ENCODE data around the gene GABRB1. TPM values are rescaled to one million over a fixed set of nuclear protein-coding genes. Genes with fewer than 3 reads are reported as not detected.

GABRB1 gene
- total RNA-seq, 1 donor from 2014 or later, result 1.0 TPM

- ATAC-seq (no peak), DNase-seq (ENCODE audit: missing footprints) (no peak)
- intact Hi-C loops (cut with DNase I), result no loop called here
Observed at GRCh38 chr4:47038263-47038662, 6.9 kb downstream of the GABRB1 start.

- intact Hi-C loops (cut with DNase I), result no loop called here
- ATAC-seq, result no peak
Observed at GRCh38 chr4:47040828-47041227, 9.5 kb downstream of the GABRB1 start.

GRCh38 chr4:47043821-47044220 lies 12.5 kb downstream of the GABRB1 start:
- ATAC-seq, result no peak
- no peak for DNase-seq (ENCODE audit: missing footprints)
- intact Hi-C loops (cut with DNase I), result no loop called here

More at GRCh38 chr4:47040828-47041227, 9.5 kb downstream of the GABRB1 start:
- DNase-seq (ENCODE audit: missing footprints), result no peak

- intact Hi-C loops (cut with DNase I), result no loop called here
- no peak for ATAC-seq
- DNase-seq (ENCODE audit: missing footprints), result no peak
Observed at GRCh38 chr4:47045261-47045660, 13.9 kb downstream of the GABRB1 start.

GRCh38 chr4:47049347-47049746 lies 18.0 kb downstream of the GABRB1 start:
- no peak for ATAC-seq
- DNase-seq (ENCODE audit: missing footprints), result no peak
- intact Hi-C loops (cut with DNase I), result no loop called here

- ATAC-seq (no peak), DNase-seq (ENCODE audit: missing footprints) (no peak)
- intact Hi-C loops (cut with DNase I), result no loop called here
Observed at GRCh38 chr4:47050761-47051725, 19.7 kb downstream of the GABRB1 start.

GRCh38 chr4:47053485-47053884 lies 22.1 kb downstream of the GABRB1 start:
- no peak for ATAC-seq
- intact Hi-C loops (cut with DNase I), result no loop called here
- no peak for DNase-seq (ENCODE audit: missing footprints)

GRCh38 chr4:47054130-47054529 lies 22.8 kb downstream of the GABRB1 start:
- DNase-seq (ENCODE audit: missing footprints) (no peak), ATAC-seq (no peak)
- intact Hi-C loops (cut with DNase I), result no loop called here

GRCh38 chr4:47057991-47058390 lies 26.6 kb downstream of the GABRB1 start:
- intact Hi-C loops (cut with DNase I), result no loop called here
- DNase-seq (ENCODE audit: missing footprints) (no peak), ATAC-seq (no peak)

GRCh38 chr4:47060561-47060960 lies 29.2 kb downstream of the GABRB1 start:
- intact Hi-C loops (cut with DNase I), result no loop called here
- ATAC-seq, result no peak
- no peak for DNase-seq (ENCODE audit: missing footprints)

- DNase-seq (ENCODE audit: missing footprints) (no peak), ATAC-seq (no peak)
- intact Hi-C loops (cut with DNase I), result no loop called here
Observed at GRCh38 chr4:47061435-47061834, 30.1 kb downstream of the GABRB1 start.

- DNase-seq (ENCODE audit: missing footprints) (no peak), ATAC-seq (no peak)
Observed at GRCh38 chr4:47065051-47065481, 33.7 kb downstream of the GABRB1 start.

GRCh38 chr4:47068986-47069385 lies 37.6 kb downstream of the GABRB1 start:
- no peak for DNase-seq (ENCODE audit: missing footprints)
- ATAC-seq, result no peak
- intact Hi-C loops (cut with DNase I), result no loop called here

More at GRCh38 chr4:47065051-47065481, 33.7 kb downstream of the GABRB1 start:
- intact Hi-C loops (cut with DNase I), result no loop called here

- no peak for ATAC-seq
- no peak for DNase-seq (ENCODE audit: missing footprints)
- intact Hi-C loops (cut with DNase I), result no loop called here
Observed at GRCh38 chr4:47071901-47072341, 40.6 kb downstream of the GABRB1 start.

- ATAC-seq (no peak), DNase-seq (ENCODE audit: missing footprints) (no peak)
Observed at GRCh38 chr4:47073647-47074046, 42.3 kb downstream of the GABRB1 start.

GRCh38 chr4:47074816-47075215 lies 43.4 kb downstream of the GABRB1 start:
- DNase-seq (ENCODE audit: missing footprints), result no peak

More at GRCh38 chr4:47073647-47074046, 42.3 kb downstream of the GABRB1 start:
- intact Hi-C loops (cut with DNase I), result no loop called here

GRCh38 chr4:47075262-47075661 lies 43.9 kb downstream of the GABRB1 start:
- intact Hi-C loops (cut with DNase I), result no loop called here
- DNase-seq (ENCODE audit: missing footprints) (no peak), ATAC-seq (no peak)

More at GRCh38 chr4:47074816-47075215, 43.4 kb downstream of the GABRB1 start:
- intact Hi-C loops (cut with DNase I), result no loop called here
- no peak for ATAC-seq

- ATAC-seq (no peak), DNase-seq (ENCODE audit: missing footprints) (no peak)
- intact Hi-C loops (cut with DNase I), result no loop called here
Observed at GRCh38 chr4:47075919-47076318, 44.6 kb downstream of the GABRB1 start.

GRCh38 chr4:47084111-47084510 lies 52.7 kb downstream of the GABRB1 start:
- no peak for ATAC-seq
- DNase-seq (ENCODE audit: missing footprints), result no peak
- intact Hi-C loops (cut with DNase I), result no loop called here

GRCh38 chr4:47084795-47085194 lies 53.4 kb downstream of the GABRB1 start:
- intact Hi-C loops (cut with DNase I), result no loop called here
- ATAC-seq, result no peak
- no peak for DNase-seq (ENCODE audit: missing footprints)

Measured in Right ventricle myocardium inferior (tissue), 1 donor.